ENCODE measurements around the gene CHN2. TPM values are rescaled to one million over a fixed set of nuclear protein-coding genes. Genes with fewer than 3 reads are reported as not detected.

CHN2 gene
- total and polyA plus RNA-seq, 2 donors (not counting 1 experiment from before 2014, with no cell fraction given) = 0.86 to 1.4 TPM

DNA sequence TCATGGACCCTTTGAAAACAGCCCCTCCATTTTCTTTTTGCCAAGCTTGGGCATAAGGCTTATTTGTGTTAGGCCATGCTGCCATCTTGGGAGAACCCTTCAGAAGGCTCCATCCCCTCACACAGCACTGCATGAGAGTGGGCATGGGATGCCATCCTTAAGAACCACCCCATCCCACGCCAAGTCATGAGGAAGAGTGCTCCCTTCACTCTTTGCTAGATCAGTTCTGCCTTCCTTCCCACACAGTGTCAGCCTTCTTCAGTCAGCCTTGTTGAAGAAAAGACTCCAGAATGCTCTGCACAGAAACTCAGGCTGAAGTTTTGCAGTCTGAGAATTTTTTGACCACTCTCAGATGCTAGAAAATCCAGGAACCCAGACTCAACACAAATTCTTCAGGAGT, 15.5 kb upstream of the CHN2 start:
- Mint-ChIP-seq H3K4me1 (no peaks in the 10 kb centered on the region), H3K27me3 (peaks cover 15% of the 10 kb centered on the region), H3K9me3 (ENCODE audit: insufficient read depth) (peaks cover 2% of the 10 kb centered on the region), H3K27ac (no peak overlapping the region), H3K4me3 (no peak overlapping the region)
- DNase-seq (no peak), ATAC-seq (ENCODE audit: low read depth) (no peak)
- peaks cover 0 to 5% (median 2%) of the 10 kb centered on the region in 4 experiments for H3K27me3 ChIP-seq (replicated peaks in 1 of 4; ENCODE audit: control extremely low read depth in 1 of 4, control insufficient read depth in 3 of 4, insufficient read depth in 4 of 4, low read length in 3 of 4)
- no peak overlapping the region for H3K4me2 ChIP-seq (replicated peaks; ENCODE audit: low read depth, low read length, poor library complexity, severe bottlenecking)
- peaks cover 0 to 4% (median 0%) of the 10 kb centered on the region in 3 donors for H3K9me3 ChIP-seq (ENCODE audit: control extremely low read depth in 1 of 3, control insufficient read depth in 2 of 3, insufficient read depth in 1 of 3, low read length in 2 of 3)
- no peaks in the 10 kb centered on the region for H3K79me2 ChIP-seq (ENCODE audit: control insufficient read depth, insufficient read depth, low read length)
- H3K27ac ChIP-seq (ENCODE audit: low read length in 2 of 2) = no peak overlapping the region
- POLR2A ChIA-PET = no interaction called here
- 80% methylated on average over 1 of the region's 1 CpG for WGBS (ENCODE audit: insufficient coverage)
- CTCF ChIA-PET = interaction anchor here (1.3 kb wide), 1 partner anchor 10 kb away, joined by 4 read pairs; no protein-coding TSS in a partner anchor
- H2AFZ ChIP-seq (ENCODE audit: insufficient read depth, low read depth, low read length, poor library complexity, severe bottlenecking) = no peak overlapping the region
- intact Hi-C loops (cut with micrococcal nuclease) = no loop called here
- no peaks in the 10 kb centered on the region for H3K4me1 ChIP-seq (ENCODE audit: control insufficient read depth in 2 of 2, insufficient read depth in 2 of 2, low read length in 2 of 2)
- H3K4me3 ChIP-seq (ENCODE audit: control extremely low read depth in 1 of 5, extremely low read depth in 1 of 5, insufficient read depth in 1 of 5, low read depth in 2 of 5, low read length in 4 of 5) = no peak overlapping the region
- no peaks in the 10 kb centered on the region for H3K36me3 ChIP-seq (replicated peaks in 1 of 2; ENCODE audit: control extremely low read depth in 1 of 2, control insufficient read depth in 1 of 2, extremely low read depth in 1 of 2, insufficient read depth in 2 of 2, low read length in 1 of 2)
- H4K20me1 ChIP-seq (ENCODE audit: control insufficient read depth, insufficient read depth, low read length, poor library complexity, severe bottlenecking) = no peaks in the 10 kb centered on the region
- no peak overlapping the region for H3K9ac ChIP-seq (ENCODE audit: low read length)
- TF ChIP-seq EZH2 (IDR thresholded peaks at IDR 0.05; ENCODE audit: borderline replicate concordance, insufficient read depth, low read depth, low read length, poor library complexity, severe bottlenecking) (no peak), CTCF (IDR thresholded peaks at IDR 0.05) (no peak)

DNA sequence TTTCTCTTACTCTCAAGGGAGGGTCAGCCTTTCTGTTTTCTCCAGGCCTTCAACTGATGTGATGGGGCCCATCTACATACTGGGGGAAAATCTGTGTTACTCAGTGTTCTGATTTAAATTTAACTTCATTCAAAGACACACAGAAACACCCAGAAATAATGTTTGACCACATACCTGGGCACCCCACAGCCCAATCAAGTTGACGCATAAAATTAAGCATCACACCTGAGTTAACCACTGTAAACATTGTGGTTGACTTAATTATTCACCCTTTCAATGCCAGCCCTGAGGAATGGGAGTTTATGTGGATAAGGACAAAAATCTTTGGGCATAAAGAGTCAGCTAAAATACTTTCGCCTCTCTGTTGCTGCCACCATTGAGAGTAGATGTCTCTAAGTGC, 10.0 kb upstream of the CHN2 start:
- Mint-ChIP-seq H3K9me3 (ENCODE audit: insufficient read depth) (no peaks in the 10 kb centered on the region), H3K4me1 (no peaks in the 10 kb centered on the region), H3K27me3 (peaks cover 14% of the 10 kb centered on the region), H3K27ac (no peak overlapping the region), H3K4me3 (no peak overlapping the region)
- WGBS (ENCODE audit: insufficient coverage) = no CpG with 5 or more reads among the region's 2 CpGs
- no peak overlapping the region for H2AFZ ChIP-seq (ENCODE audit: insufficient read depth, low read depth, low read length, poor library complexity, severe bottlenecking)
- H3K79me2 ChIP-seq (ENCODE audit: control insufficient read depth, insufficient read depth, low read length) = no peaks in the 10 kb centered on the region
- no peak overlapping the region for H3K4me2 ChIP-seq (replicated peaks; ENCODE audit: low read depth, low read length, poor library complexity, severe bottlenecking)
- no peaks in the 10 kb centered on the region for H3K9me3 ChIP-seq (ENCODE audit: control extremely low read depth in 1 of 3, control insufficient read depth in 2 of 3, insufficient read depth in 1 of 3, low read length in 2 of 3)
- peaks cover under 1 to 2% of the 10 kb centered on the region in 2 donors for H3K4me1 ChIP-seq (ENCODE audit: control insufficient read depth in 2 of 2, insufficient read depth in 2 of 2, low read length in 2 of 2)
- no peaks in the 10 kb centered on the region for H3K36me3 ChIP-seq (replicated peaks in 1 of 2; ENCODE audit: control extremely low read depth in 1 of 2, control insufficient read depth in 1 of 2, extremely low read depth in 1 of 2, insufficient read depth in 2 of 2, low read length in 1 of 2)
- no peak for ATAC-seq (ENCODE audit: low read depth)
- no peaks in the 10 kb centered on the region for H4K20me1 ChIP-seq (ENCODE audit: control insufficient read depth, insufficient read depth, low read length, poor library complexity, severe bottlenecking)
- H3K27me3 ChIP-seq (replicated peaks in 1 of 4; ENCODE audit: control extremely low read depth in 1 of 4, control insufficient read depth in 3 of 4, insufficient read depth in 4 of 4, low read length in 3 of 4) = peaks cover 0 to 3% (median 0%) of the 10 kb centered on the region in 4 experiments
- no peak for TF ChIP-seq EZH2 (IDR thresholded peaks at IDR 0.05; ENCODE audit: borderline replicate concordance, insufficient read depth, low read depth, low read length, poor library complexity, severe bottlenecking)
- intact Hi-C loops (cut with micrococcal nuclease) = no loop called here
- ChIA-PET CTCF (interaction anchor here (10.3 kb wide), 1 partner anchor 224 kb away, joined by 110 read pairs; no protein-coding TSS in a partner anchor), POLR2A (no interaction called here)
- no peak overlapping the region for H3K4me3 ChIP-seq (ENCODE audit: control extremely low read depth in 1 of 5, extremely low read depth in 1 of 5, insufficient read depth in 1 of 5, low read depth in 2 of 5, low read length in 4 of 5)
- H3K9ac ChIP-seq (ENCODE audit: low read length) = no peak overlapping the region
- no peak for DNase-seq
- no peak overlapping the region for H3K27ac ChIP-seq (ENCODE audit: low read length in 2 of 2)

All from B cell (primary cell).